MM.1S (cell line): ENCODE data around the gene GABRG3.

Experiments used
- DNase-seq: peaks from one replicate; pipeline ENCODE4 v3.0.0-alpha.2; 2015
- H2AFZ ChIP-seq: fragments of 300-600 bp; sonication (generic); 2 replicates; pipeline ENCODE4 v1.6.0; 2016; ENCODE audit warnings: antibody characterized with exemption, low read length
- H3F3A ChIP-seq: fragments of 300-600 bp; sonication (generic); 2 replicates; pipeline ENCODE4 v1.6.1; 2016; ENCODE audit warnings: mild to moderate bottlenecking, antibody characterized with exemption, low read length, moderate library complexity, mixed read lengths; ENCODE audit not compliant: insufficient read depth
- H3K27ac ChIP-seq: fragments of 300-600 bp; sonication (generic); 2 replicates; pipeline ENCODE4 v1.5.1; 2016; ENCODE audit warnings: mild to moderate bottlenecking, low read length
- H3K27me3 ChIP-seq: fragments of 300-600 bp; sonication (generic); replicated peaks from 2 replicates; pipeline ENCODE4 v1.6.0; 2016; ENCODE audit warnings: low read length; ENCODE audit not compliant: insufficient read depth
- H3K36me3 ChIP-seq: fragments of 300-600 bp; sonication (generic); replicated peaks from 2 replicates; pipeline ENCODE4 v1.6.1; 2016; ENCODE audit warnings: mild to moderate bottlenecking, low read length, mixed read lengths; ENCODE audit not compliant: insufficient read depth
- H3K4me1 ChIP-seq: fragments of 300-600 bp; sonication (generic); 2 replicates; pipeline ENCODE4 v1.6.1; 2016; ENCODE audit warnings: low read length, mixed read lengths
- H3K4me2 ChIP-seq: fragments of 300-600 bp; sonication (generic); 2 replicates; pipeline ENCODE4 v1.6.0; 2016; ENCODE audit warnings: low read depth, low read length
- H3K4me3 ChIP-seq: fragments of 300-600 bp; sonication (generic); 2 replicates; pipeline ENCODE4 v1.5.1; 2016; ENCODE audit warnings: low read length, mixed read lengths
- H3K79me2 ChIP-seq: fragments of 300-600 bp; sonication (generic); 2 replicates; pipeline ENCODE4 v1.6.1; 2016; ENCODE audit warnings: mixed run types, low read length, mixed read lengths
- H3K9ac ChIP-seq: fragments of 300-600 bp; sonication (generic); 2 replicates; pipeline ENCODE4 v1.6.1; 2016; ENCODE audit warnings: low read length, mixed read lengths
- H3K9me2 ChIP-seq: fragments of 300-600 bp; sonication (generic); replicated peaks from 2 replicates; pipeline ENCODE4 v1.6.1; 2016; ENCODE audit warnings: mild to moderate bottlenecking, low read length, mixed read lengths; ENCODE audit not compliant: insufficient read depth
- H3K9me3 ChIP-seq: fragments of 300-600 bp; sonication (generic); replicated peaks from 2 replicates; pipeline ENCODE4 v1.6.1; 2016; ENCODE audit warnings: mild to moderate bottlenecking, low read length, mixed read lengths; ENCODE audit not compliant: insufficient read depth
- H4K20me1 ChIP-seq: fragments of 300-600 bp; sonication (generic); 2 replicates; pipeline ENCODE4 v1.6.1; 2016; ENCODE audit warnings: mild to moderate bottlenecking, low read length, moderate library complexity, mixed read lengths; ENCODE audit not compliant: insufficient read depth
- EZH2 ChIP-seq: fragments of 300-600 bp; sonication (generic); optimal IDR thresholded peaks from 2 replicates; pipeline ENCODE3; 2017; ENCODE audit warnings: low read depth, mild to moderate bottlenecking, antibody characterized with exemption, low read length, mixed read lengths
- EZH2phosphoT487 ChIP-seq: fragments of 300-600 bp; sonication (generic); IDR thresholded peaks from 2 replicates; pipeline ENCODE4 v1.6.1; 2018; ENCODE audit warnings: antibody characterized with exemption, low read length
- TF ChIP-seq, protein P1 (sequence below): fragments of 300-600 bp; sonication (generic); IDR thresholded peaks from 2 replicates; pipeline ENCODE4 v1.5.1; 2016; ENCODE audit warnings: antibody characterized with exemption, low read length, mixed read lengths

GABRG3 gene

DNA sequence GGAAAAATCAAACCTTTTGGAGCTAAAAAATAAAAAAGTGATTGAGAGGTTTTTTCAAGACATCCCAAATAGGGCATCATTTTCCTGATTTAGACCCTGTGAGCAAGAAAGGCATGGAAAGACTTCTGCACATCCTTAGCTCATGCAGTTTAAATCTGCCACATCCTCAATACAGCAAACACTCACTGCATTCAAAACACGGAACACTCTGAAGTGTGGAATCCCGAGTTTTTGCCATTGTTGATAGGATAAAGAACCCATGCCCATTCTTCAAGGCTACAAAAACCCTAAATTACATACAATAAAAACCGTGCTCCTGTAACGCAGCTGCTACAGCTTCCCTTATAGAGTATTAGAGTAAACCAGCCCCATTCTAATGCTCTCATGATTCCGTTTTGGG lies 346.8 kb downstream of the GABRG3 start:
- no peak overlapping the region for H3K4me3 ChIP-seq
- H4K20me1 ChIP-seq, result no peaks in the 10 kb centered on the region
- TF ChIP-seq EZH2 (no peak), EZH2phosphoT487 (no peak)
- TF ChIP-seq, protein P1, sequence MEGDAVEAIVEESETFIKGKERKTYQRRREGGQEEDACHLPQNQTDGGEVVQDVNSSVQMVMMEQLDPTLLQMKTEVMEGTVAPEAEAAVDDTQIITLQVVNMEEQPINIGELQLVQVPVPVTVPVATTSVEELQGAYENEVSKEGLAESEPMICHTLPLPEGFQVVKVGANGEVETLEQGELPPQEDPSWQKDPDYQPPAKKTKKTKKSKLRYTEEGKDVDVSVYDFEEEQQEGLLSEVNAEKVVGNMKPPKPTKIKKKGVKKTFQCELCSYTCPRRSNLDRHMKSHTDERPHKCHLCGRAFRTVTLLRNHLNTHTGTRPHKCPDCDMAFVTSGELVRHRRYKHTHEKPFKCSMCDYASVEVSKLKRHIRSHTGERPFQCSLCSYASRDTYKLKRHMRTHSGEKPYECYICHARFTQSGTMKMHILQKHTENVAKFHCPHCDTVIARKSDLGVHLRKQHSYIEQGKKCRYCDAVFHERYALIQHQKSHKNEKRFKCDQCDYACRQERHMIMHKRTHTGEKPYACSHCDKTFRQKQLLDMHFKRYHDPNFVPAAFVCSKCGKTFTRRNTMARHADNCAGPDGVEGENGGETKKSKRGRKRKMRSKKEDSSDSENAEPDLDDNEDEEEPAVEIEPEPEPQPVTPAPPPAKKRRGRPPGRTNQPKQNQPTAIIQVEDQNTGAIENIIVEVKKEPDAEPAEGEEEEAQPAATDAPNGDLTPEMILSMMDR, result no peak
- H3K4me1 ChIP-seq, result no peaks in the 10 kb centered on the region
- H2AFZ ChIP-seq, result no peak overlapping the region
- H3K27me3 ChIP-seq, result no peaks in the 10 kb centered on the region
- H3K9me2 ChIP-seq, result no peaks in the 10 kb centered on the region
- no peak for DNase-seq
- H3K36me3 ChIP-seq, result no peaks in the 10 kb centered on the region
- H3K27ac ChIP-seq, result no peak overlapping the region
- H3F3A ChIP-seq, result no peaks in the 10 kb centered on the region
- H3K4me2 ChIP-seq, result no peak overlapping the region
- no peaks in the 10 kb centered on the region for H3K9me3 ChIP-seq
- no peaks in the 10 kb centered on the region for H3K79me2 ChIP-seq
- H3K9ac ChIP-seq, result no peak overlapping the region

- H3K79me2 ChIP-seq, result no peaks in the 10 kb centered on the region
- H3K4me1 ChIP-seq, result no peaks in the 10 kb centered on the region
- H3K4me2 ChIP-seq, result no peak overlapping the region
- H3F3A ChIP-seq, result no peaks in the 10 kb centered on the region
- H4K20me1 ChIP-seq, result no peaks in the 10 kb centered on the region
- H3K9ac ChIP-seq, result no peak overlapping the region
- no peak overlapping the region for H2AFZ ChIP-seq
- H3K27ac ChIP-seq, result no peak overlapping the region
- no peak overlapping the region for H3K4me3 ChIP-seq
- TF ChIP-seq EZH2phosphoT487 (no peak), EZH2 (no peak)
- TF ChIP-seq, protein P1, result no peak
- no peaks in the 10 kb centered on the region for H3K27me3 ChIP-seq
- no peaks in the 10 kb centered on the region for H3K9me3 ChIP-seq
- DNase-seq, result no peak
- no peaks in the 10 kb centered on the region for H3K9me2 ChIP-seq
- no peaks in the 10 kb centered on the region for H3K36me3 ChIP-seq
Observed at GRCh38 chr15:27323801-27324200, 352.8 kb downstream of the GABRG3 start.

- H3K4me3 ChIP-seq, result no peak overlapping the region
- no peaks in the 10 kb centered on the region for H3K9me3 ChIP-seq
- H2AFZ ChIP-seq, result no peak overlapping the region
- no peak overlapping the region for H3K9ac ChIP-seq
- no peaks in the 10 kb centered on the region for H3F3A ChIP-seq
- H3K36me3 ChIP-seq, result no peaks in the 10 kb centered on the region
- H3K9me2 ChIP-seq, result no peaks in the 10 kb centered on the region
- no peaks in the 10 kb centered on the region for H3K4me1 ChIP-seq
- no peaks in the 10 kb centered on the region for H3K27me3 ChIP-seq
- H4K20me1 ChIP-seq, result no peaks in the 10 kb centered on the region
- DNase-seq, result no peak
- H3K27ac ChIP-seq, result no peak overlapping the region
- H3K4me2 ChIP-seq, result no peak overlapping the region
- TF ChIP-seq, protein P1, result no peak
- TF ChIP-seq EZH2 (no peak), EZH2phosphoT487 (no peak)
- no peaks in the 10 kb centered on the region for H3K79me2 ChIP-seq
Observed at GRCh38 chr15:27324886-27325615, 354.1 kb downstream of the GABRG3 start.
